Renal cortex interstitium (tissue), 3 donors: Measurements from ENCODE around the gene PTPN11. TPM values are rescaled to one million over a fixed set of nuclear protein-coding genes. Genes with fewer than 3 reads are reported as not detected.

ENCODE experiments used
- polyA plus RNA-seq, 3 donors: library from polyadenylated mRNA; unstranded; fragments of 120-200 nt; gene quantifications; one replicate each; pipeline ENCODE4 v1.2.1, GENCODE V29; 2013; ENCODE audit not compliant: insufficient read length in 3 of 3

The PTPN11 gene
- polyA plus RNA-seq, 3 donors = 75.4 to 84.7 (median 77.5) TPM

Other genes with a start within 250 kb of the PTPN11 start
- 10 to 100 TPM; 49.1 to 75.7 (median 49.8) TPM for gene HECTD4, start 36.5 kb upstream of the PTPN11 start, polyA plus RNA-seq
- 1,000 to 10,000 TPM; 2,076 to 2,457 (median 2,360) TPM for gene RPL6, start 9.3 kb upstream of the PTPN11 start, polyA plus RNA-seq